Activated CD4-positive, alpha-beta T cell treated with anti-CD3 and anti-CD28 coated beads, Interleukin-2, Interleukin-4, amounts not matched to agents 100 ng/mL and 50 ng/mL, durations not matched to agents 16 hours and 8 hours (primary cell): ENCODE measurements around the gene LILRB3.
"Not testable (repeated sequence)": the region's sequence is repeated elsewhere in the genome, so short reads cannot be mapped to it uniquely, and the experiment has no call there.

Experiments used
- DNase-seq: peaks from one replicate; pipeline ENCODE4 v3.0.0-alpha.2; 2020; ENCODE audit warnings: low spot score

The LILRB3 gene

GRCh38 chr19:54209811-54210494, 12.9 kb downstream of the LILRB3 start:
- DNase-seq = no peak

- no peak for DNase-seq
Observed at GRCh38 chr19:54209058-54209810, 13.6 kb downstream of the LILRB3 start.

- no peak for DNase-seq
Observed at GRCh38 chr19:54208784-54209057, 14.1 kb downstream of the LILRB3 start.

- peak; percentile 53 for DNase-seq
Observed at GRCh38 chr19:54207983-54208783, 14.6 kb downstream of the LILRB3 start.

GRCh38 chr19:54207676-54207982, 15.2 kb downstream of the LILRB3 start:
- DNase-seq = no peak

- DNase-seq = not testable (repeated sequence)
Observed at GRCh38 chr19:54207193-54207592, 15.6 kb downstream of the LILRB3 start.

GRCh38 chr19:54206831-54207177, 16.0 kb downstream of the LILRB3 start:
- DNase-seq = no peak

- DNase-seq = no peak
Observed at GRCh38 chr19:54206030-54206830, 16.6 kb downstream of the LILRB3 start.

- no peak for DNase-seq
Observed at GRCh38 chr19:54204767-54205468, 17.9 kb downstream of the LILRB3 start.

GRCh38 chr19:54203151-54203611, 19.6 kb downstream of the LILRB3 start:
- no peak for DNase-seq

GRCh38 chr19:54201980-54202379, 20.8 kb downstream of the LILRB3 start:
- DNase-seq = no peak

GRCh38 chr19:54201172-54201701, 21.6 kb downstream of the LILRB3 start:
- no peak for DNase-seq

GRCh38 chr19:54199401-54199800, 23.4 kb downstream of the LILRB3 start:
- no peak for DNase-seq

- DNase-seq = no peak
Observed at GRCh38 chr19:54197121-54197520, 25.7 kb downstream of the LILRB3 start.

- no peak for DNase-seq
Observed at GRCh38 chr19:54196536-54196935, 26.3 kb downstream of the LILRB3 start.

GRCh38 chr19:54194463-54194862, 28.3 kb downstream of the LILRB3 start:
- not testable (repeated sequence) for DNase-seq

- DNase-seq = no peak
Observed at GRCh38 chr19:54193011-54193410, 29.8 kb downstream of the LILRB3 start.

GRCh38 chr19:54191811-54192453, 30.9 kb downstream of the LILRB3 start:
- DNase-seq = no peak

GRCh38 chr19:54191011-54191810, 31.6 kb downstream of the LILRB3 start, which contains the start of gene TSEN34:
Gene TSEN34 (plus strand): TSS chr19:54191308. CDS start chr19:54191365, 57 bp downstream.
- peak; percentile 87 for DNase-seq

- peak; percentile 100 for DNase-seq
Observed at GRCh38 chr19:54190503-54191010, 32.2 kb downstream of the LILRB3 start.
